Measurements from ENCODE around the gene BSPH1. TPM values are rescaled to one million over a fixed set of nuclear protein-coding genes. Genes with fewer than 3 reads are reported as not detected.

BSPH1 gene
- total RNA-seq (not detected), polyA plus RNA-seq (not detected)
- long read RNA-seq, donor 1, result 0 reads
- long read RNA-seq, donor 2, result 0 reads

- Histone ChIP-seq H3K4me3 (no peak within 1 kb of the TSS), H3K27me3 (replicated peaks in 1 of 7) (peaks cover 0 to 64% (median 0%) of the 10 kb centered on the region in 7 donors), H3K36me3 (no peaks in the 10 kb centered on the region), H3K9me3 (no peaks in the 10 kb centered on the region), H3K27ac (no peak within 1 kb of the TSS), H3K4me1 (no peaks in the 10 kb centered on the region)
- no peak for DNase-seq
- 49 to 74% (median 66%) methylated on average over 2 of the region's 2 CpGs for WGBS, 5 donors
- intact Hi-C loops (cut with DNase I; ENCODE audit: low total_unique reads), result no loop called here
- TF ChIP-seq POLR2AphosphoS5 (IDR thresholded peaks at IDR 0.05) (no peak), CTCF (IDR thresholded peaks at IDR 0.05 in 8 of 11, conservative IDR thresholded peaks at IDR 0.05 in 3 of 11) (no peak), POLR2A (IDR thresholded peaks at IDR 0.05) (no peak)
Measured at GRCh38 chr19:47992070-47992469, at the start of gene BSPH1. Gene BSPH1 (minus strand): TSS chr19:47992170. CDS start chr19:47992081, 89 bp downstream.

- Histone ChIP-seq H3K36me3 (no peaks in the 10 kb centered on the region), H3K27ac (no peak overlapping the region), H3K27me3 (replicated peaks in 1 of 7) (peaks cover 0 to 40% (median 0%) of the 10 kb centered on the region in 7 donors), H3K4me3 (no peak overlapping the region), H3K4me1 (no peaks in the 10 kb centered on the region), H3K9me3 (peaks cover 0 to 25% (median 19%) of the 10 kb centered on the region in 8 donors)
- intact Hi-C loops (cut with DNase I; ENCODE audit: low total_unique reads), result no loop called here
- WGBS, 5 donors, result 80 to 91% (median 85%) methylated on average over 2 of the region's 2 CpGs
- DNase-seq, result no peak
- no peak for TF ChIP-seq POLR2A (IDR thresholded peaks at IDR 0.05)
- TF ChIP-seq POLR2AphosphoS5 (IDR thresholded peaks at IDR 0.05), result no peak
- TF ChIP-seq CTCF (IDR thresholded peaks at IDR 0.05 in 8 of 11, conservative IDR thresholded peaks at IDR 0.05 in 3 of 11), result no peak
Measured at GRCh38 chr19:48036765-48037164, 44.8 kb upstream of the BSPH1 start.

GRCh38 chr19:48033604-48034003 lies 41.6 kb upstream of the BSPH1 start:
- Histone ChIP-seq H3K4me1 (no peaks in the 10 kb centered on the region), H3K27ac (no peak overlapping the region), H3K36me3 (no peaks in the 10 kb centered on the region), H3K4me3 (no peak overlapping the region), H3K9me3 (peaks cover 0 to 25% (median 19%) of the 10 kb centered on the region in 8 donors), H3K27me3 (replicated peaks in 1 of 7) (peaks cover 0 to 42% (median 0%) of the 10 kb centered on the region in 7 donors)
- TF ChIP-seq POLR2AphosphoS5 (IDR thresholded peaks at IDR 0.05) (no peak), POLR2A (IDR thresholded peaks at IDR 0.05) (no peak), CTCF (IDR thresholded peaks at IDR 0.05 in 8 of 11, conservative IDR thresholded peaks at IDR 0.05 in 3 of 11) (no peak)
- WGBS, 5 donors, result 62 to 77% (median 70%) methylated on average over 5 of the region's 5 CpGs
- no peak for DNase-seq
- intact Hi-C loops (cut with DNase I; ENCODE audit: low total_unique reads), result no loop called here

GRCh38 chr19:48030073-48030472 lies 38.1 kb upstream of the BSPH1 start:
- no peaks in the 10 kb centered on the region for H3K36me3 ChIP-seq
- DNase-seq, result no peak
- WGBS, 5 donors, result 66 to 73% (median 69%) methylated on average over 10 of the region's 10 CpGs
- no peak for TF ChIP-seq POLR2AphosphoS5 (IDR thresholded peaks at IDR 0.05)
- no peak for TF ChIP-seq CTCF (IDR thresholded peaks at IDR 0.05 in 8 of 11, conservative IDR thresholded peaks at IDR 0.05 in 3 of 11)
- no peak for TF ChIP-seq POLR2A (IDR thresholded peaks at IDR 0.05)
- no peaks in the 10 kb centered on the region for H3K4me1 ChIP-seq
- H3K9me3 ChIP-seq, result no peaks in the 10 kb centered on the region
- H3K4me3 ChIP-seq, result no peak overlapping the region
- intact Hi-C loops (cut with DNase I; ENCODE audit: low total_unique reads), result no loop called here
- peaks cover 0 to 56% (median 0%) of the 10 kb centered on the region in 7 donors for H3K27me3 ChIP-seq (replicated peaks in 1 of 7)
- H3K27ac ChIP-seq, result no peak overlapping the region

All from spleen (tissue), 13 donors.